Measurements from ENCODE around the gene CCSER1. TPM values are rescaled to one million over a fixed set of nuclear protein-coding genes. Genes with fewer than 3 reads are reported as not detected.

Gene CCSER1
- total and polyA plus RNA-seq, 2 donors (not counting 1 experiment from before 2014, with no cell fraction given), result under 0.01 TPM; not detected in 1

GRCh38 chr4:91118597-91118996 is 991.4 kb downstream of the CCSER1 start:
- H2AFZ ChIP-seq (ENCODE audit: low read length), result no peak overlapping the region
- DNase-seq (ENCODE audit: low read depth in 2 of 2), result no peak
- no peaks in the 10 kb centered on the region for H4K20me1 ChIP-seq (ENCODE audit: control insufficient read depth, extremely low read depth, insufficient read depth, low read length)
- TF ChIP-seq EZH2 (IDR thresholded peaks at IDR 0.05; ENCODE audit: low read length, missing control alignments), result no peak
- TF ChIP-seq, protein P1, sequence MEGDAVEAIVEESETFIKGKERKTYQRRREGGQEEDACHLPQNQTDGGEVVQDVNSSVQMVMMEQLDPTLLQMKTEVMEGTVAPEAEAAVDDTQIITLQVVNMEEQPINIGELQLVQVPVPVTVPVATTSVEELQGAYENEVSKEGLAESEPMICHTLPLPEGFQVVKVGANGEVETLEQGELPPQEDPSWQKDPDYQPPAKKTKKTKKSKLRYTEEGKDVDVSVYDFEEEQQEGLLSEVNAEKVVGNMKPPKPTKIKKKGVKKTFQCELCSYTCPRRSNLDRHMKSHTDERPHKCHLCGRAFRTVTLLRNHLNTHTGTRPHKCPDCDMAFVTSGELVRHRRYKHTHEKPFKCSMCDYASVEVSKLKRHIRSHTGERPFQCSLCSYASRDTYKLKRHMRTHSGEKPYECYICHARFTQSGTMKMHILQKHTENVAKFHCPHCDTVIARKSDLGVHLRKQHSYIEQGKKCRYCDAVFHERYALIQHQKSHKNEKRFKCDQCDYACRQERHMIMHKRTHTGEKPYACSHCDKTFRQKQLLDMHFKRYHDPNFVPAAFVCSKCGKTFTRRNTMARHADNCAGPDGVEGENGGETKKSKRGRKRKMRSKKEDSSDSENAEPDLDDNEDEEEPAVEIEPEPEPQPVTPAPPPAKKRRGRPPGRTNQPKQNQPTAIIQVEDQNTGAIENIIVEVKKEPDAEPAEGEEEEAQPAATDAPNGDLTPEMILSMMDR (conservative IDR thresholded peaks at IDR 0.05 in 1 of 2, IDR thresholded peaks at IDR 0.05 in 1 of 2; ENCODE audit: low read depth in 1 of 2, low read length in 2 of 2), result no peak
- no peak overlapping the region for H3K4me3 ChIP-seq (replicated peaks in 1 of 4; ENCODE audit: control extremely low read depth in 1 of 4, insufficient read depth in 1 of 4, low read depth in 3 of 4, low read length in 4 of 4)
- H3K79me2 ChIP-seq (ENCODE audit: control insufficient read depth, insufficient read depth, low read length), result no peaks in the 10 kb centered on the region
- H3K9me3 ChIP-seq (ENCODE audit: control insufficient read depth, insufficient read depth, low read depth, low read length), result no peaks in the 10 kb centered on the region
- no peaks in the 10 kb centered on the region for H3K27me3 ChIP-seq (ENCODE audit: control insufficient read depth, insufficient read depth, low read length)
- no peak overlapping the region for H3K4me2 ChIP-seq (ENCODE audit: extremely low read depth, insufficient read depth, low read length)
- no peak overlapping the region for H3K27ac ChIP-seq (ENCODE audit: insufficient read depth, low read length)
- H3K36me3 ChIP-seq (ENCODE audit: control insufficient read depth, insufficient read depth, low read length), result no peaks in the 10 kb centered on the region
- H3K4me1 ChIP-seq (ENCODE audit: control insufficient read depth, extremely low read depth, insufficient read depth, low read length), result no peaks in the 10 kb centered on the region
- H3K9ac ChIP-seq (ENCODE audit: insufficient read depth, low read length), result no peak overlapping the region

DNA sequence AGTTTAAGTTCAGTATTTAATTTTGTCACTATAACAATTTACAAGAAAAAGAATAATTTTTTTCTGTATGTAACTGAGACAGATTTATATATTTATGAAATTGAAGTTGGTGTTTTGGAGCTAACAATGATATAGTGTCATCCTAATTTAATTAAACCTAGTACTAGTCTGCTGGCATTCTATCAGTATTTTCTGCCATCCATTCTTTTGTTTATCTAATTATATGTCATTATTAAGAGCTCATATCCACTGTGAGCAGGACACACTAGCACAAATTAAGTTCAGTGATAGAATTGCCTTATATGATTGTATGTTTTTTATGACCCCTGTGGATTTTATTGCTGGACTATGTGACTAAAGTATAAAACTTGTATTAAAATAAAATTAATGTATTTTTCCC is 996.5 kb downstream of the CCSER1 start:
- Histone ChIP-seq H3K36me3 (ENCODE audit: control insufficient read depth, insufficient read depth, low read length) (no peaks in the 10 kb centered on the region), H2AFZ (ENCODE audit: low read length) (no peak overlapping the region), H3K27ac (ENCODE audit: insufficient read depth, low read length) (no peak overlapping the region), H3K79me2 (ENCODE audit: control insufficient read depth, insufficient read depth, low read length) (no peaks in the 10 kb centered on the region), H3K4me3 (replicated peaks in 1 of 4; ENCODE audit: control extremely low read depth in 1 of 4, insufficient read depth in 1 of 4, low read depth in 3 of 4, low read length in 4 of 4) (no peak overlapping the region), H4K20me1 (ENCODE audit: control insufficient read depth, extremely low read depth, insufficient read depth, low read length) (no peaks in the 10 kb centered on the region), H3K9me3 (ENCODE audit: control insufficient read depth, insufficient read depth, low read depth, low read length) (no peaks in the 10 kb centered on the region), H3K4me1 (ENCODE audit: control insufficient read depth, extremely low read depth, insufficient read depth, low read length) (no peaks in the 10 kb centered on the region), H3K27me3 (ENCODE audit: control insufficient read depth, insufficient read depth, low read length) (no peaks in the 10 kb centered on the region), H3K4me2 (ENCODE audit: extremely low read depth, insufficient read depth, low read length) (no peak overlapping the region), H3K9ac (ENCODE audit: insufficient read depth, low read length) (no peak overlapping the region)
- DNase-seq (ENCODE audit: low read depth in 2 of 2), result no peak
- TF ChIP-seq, protein P1 (conservative IDR thresholded peaks at IDR 0.05 in 1 of 2, IDR thresholded peaks at IDR 0.05 in 1 of 2; ENCODE audit: low read depth in 1 of 2, low read length in 2 of 2), result no peak
- no peak for TF ChIP-seq EZH2 (IDR thresholded peaks at IDR 0.05; ENCODE audit: low read length, missing control alignments)

- H2AFZ ChIP-seq (ENCODE audit: low read length), result no peak overlapping the region
- H3K36me3 ChIP-seq (ENCODE audit: control insufficient read depth, insufficient read depth, low read length), result no peaks in the 10 kb centered on the region
- H3K27ac ChIP-seq (ENCODE audit: insufficient read depth, low read length), result no peak overlapping the region
- no peak for DNase-seq (ENCODE audit: low read depth in 2 of 2)
- no peak for TF ChIP-seq EZH2 (IDR thresholded peaks at IDR 0.05; ENCODE audit: low read length, missing control alignments)
- TF ChIP-seq, protein P1 (conservative IDR thresholded peaks at IDR 0.05 in 1 of 2, IDR thresholded peaks at IDR 0.05 in 1 of 2; ENCODE audit: low read depth in 1 of 2, low read length in 2 of 2), result no peak
- no peak overlapping the region for H3K9ac ChIP-seq (ENCODE audit: insufficient read depth, low read length)
- no peak overlapping the region for H3K4me2 ChIP-seq (ENCODE audit: extremely low read depth, insufficient read depth, low read length)
- H3K9me3 ChIP-seq (ENCODE audit: control insufficient read depth, insufficient read depth, low read depth, low read length), result no peaks in the 10 kb centered on the region
- H3K79me2 ChIP-seq (ENCODE audit: control insufficient read depth, insufficient read depth, low read length), result no peaks in the 10 kb centered on the region
- no peaks in the 10 kb centered on the region for H3K4me1 ChIP-seq (ENCODE audit: control insufficient read depth, extremely low read depth, insufficient read depth, low read length)
- H3K4me3 ChIP-seq (replicated peaks in 1 of 4; ENCODE audit: control extremely low read depth in 1 of 4, insufficient read depth in 1 of 4, low read depth in 3 of 4, low read length in 4 of 4), result no peak overlapping the region
- no peaks in the 10 kb centered on the region for H3K27me3 ChIP-seq (ENCODE audit: control insufficient read depth, insufficient read depth, low read length)
- H4K20me1 ChIP-seq (ENCODE audit: control insufficient read depth, extremely low read depth, insufficient read depth, low read length), result no peaks in the 10 kb centered on the region
These were observed 1000.0 kb downstream of the CCSER1 start for GRCh38 chr4:91127192-91127591.

Measured in fibroblast of lung (primary cell).